ENCODE results near the gene C20orf144.

C20orf144 gene

DNA sequence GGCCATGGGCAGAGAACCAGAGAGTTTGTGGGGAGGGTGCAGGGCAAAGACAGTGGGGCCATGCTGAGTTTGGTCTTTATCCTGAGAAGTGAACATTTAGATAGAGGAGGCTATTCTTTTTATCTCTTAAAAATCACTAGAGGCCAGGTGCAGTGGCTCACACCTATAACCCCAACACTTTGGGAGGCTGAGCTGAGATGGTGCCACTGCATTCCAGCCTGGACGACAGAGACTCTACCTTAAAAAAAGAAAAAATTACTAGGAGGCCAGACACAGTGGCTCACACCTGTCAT, 49.3 kb downstream of the C20orf144 start:
- H3K27ac ChIP-seq, result no peak overlapping the region
- no peaks in the 10 kb centered on the region; a peak in 1 of 20 replicates for H3K4me1 ChIP-seq
- H3K9ac ChIP-seq, result no peak overlapping the region
- no peaks in the 10 kb centered on the region for H3K36me3 ChIP-seq
- no peaks in the 10 kb centered on the region for H3K9me3 ChIP-seq (replicated peaks in 1 of 11)
- TF ChIP-seq Cebpa-rat (IDR thresholded peaks at IDR 0.05), result no peak
- no peaks in the 10 kb centered on the region for H3K27me3 ChIP-seq
- no peaks in the 10 kb centered on the region for H4K20me1 ChIP-seq
- H3K4me3 ChIP-seq, result no peak overlapping the region
- no peak overlapping the region for H3K4me2 ChIP-seq

Measured in BLaER1 treated with 17β-estradiol and CSF1 and Interleukin-3, amounts not matched to agents 10 nM and 100 nM (cell line).